Measurements from ENCODE around the gene MGMT.

The MGMT gene

GRCh38 chr10:129754211-129755050, 287.4 kb downstream of the MGMT start:
- in situ Hi-C loops (cut with MboI; ENCODE audit: low sequenced_read_pairs): no loop called here

GRCh38 chr10:129755158-129755591, 288.1 kb downstream of the MGMT start:
- in situ Hi-C loops (cut with MboI; ENCODE audit: low sequenced_read_pairs): no loop called here

GRCh38 chr10:129755621-129756020, 288.6 kb downstream of the MGMT start:
- in situ Hi-C loops (cut with MboI; ENCODE audit: low sequenced_read_pairs): no loop called here

GRCh38 chr10:129756912-129757901, 290.2 kb downstream of the MGMT start:
- in situ Hi-C loops (cut with MboI; ENCODE audit: low sequenced_read_pairs): no loop called here

GRCh38 chr10:129758207-129759021, 291.4 kb downstream of the MGMT start:
- in situ Hi-C loops (cut with MboI; ENCODE audit: low sequenced_read_pairs): no loop called here

- in situ Hi-C loops (cut with MboI; ENCODE audit: low sequenced_read_pairs): no loop called here
These were observed 292.4 kb downstream of the MGMT start for GRCh38 chr10:129759214-129760002.

GRCh38 chr10:129760003-129760315, 292.9 kb downstream of the MGMT start:
- in situ Hi-C loops (cut with MboI; ENCODE audit: low sequenced_read_pairs): no loop called here

GRCh38 chr10:129760416-129760815, 293.4 kb downstream of the MGMT start:
- in situ Hi-C loops (cut with MboI; ENCODE audit: low sequenced_read_pairs): no loop called here

GRCh38 chr10:129761197-129761972, 294.3 kb downstream of the MGMT start:
- in situ Hi-C loops (cut with MboI; ENCODE audit: low sequenced_read_pairs): no loop called here

- in situ Hi-C loops (cut with MboI; ENCODE audit: low sequenced_read_pairs): no loop called here
These were observed 295.2 kb downstream of the MGMT start for GRCh38 chr10:129761981-129762956.

GRCh38 chr10:129764011-129764900, 297.2 kb downstream of the MGMT start:
- in situ Hi-C loops (cut with MboI; ENCODE audit: low sequenced_read_pairs): no loop called here

- in situ Hi-C loops (cut with MboI; ENCODE audit: low sequenced_read_pairs): no loop called here
These were observed 298.0 kb downstream of the MGMT start for GRCh38 chr10:129764901-129765663.

- in situ Hi-C loops (cut with MboI; ENCODE audit: low sequenced_read_pairs): no loop called here
These were observed 298.9 kb downstream of the MGMT start for GRCh38 chr10:129765664-129766550.

GRCh38 chr10:129766611-129767550, 299.8 kb downstream of the MGMT start:
- in situ Hi-C loops (cut with MboI; ENCODE audit: low sequenced_read_pairs): no loop called here
